K562 (cell line): Measurements from ENCODE around the gene PRDM15. TPM values are rescaled to one million over a fixed set of nuclear protein-coding genes. Genes with fewer than 3 reads are reported as not detected.

Experiments
- CBX8 ChIP-seq: fragments of 200-600 bp; sonication (generic); IDR thresholded peaks from 2 replicates; pipeline ENCODE4 v1.6.1; 2012; ENCODE audit warnings: borderline replicate concordance, mixed run types, low read depth, mild to moderate bottlenecking, moderate library complexity, mixed read lengths, low read length, control low read depth, inconsistent platforms; ENCODE audit not compliant: poor library complexity, severe bottlenecking; ENCODE audit errors: extremely low read depth
- GMEB1 ChIP-seq: fragments of 250-450 bp; sonication (Bioruptor Pico); IDR thresholded peaks from 2 replicates; pipeline ENCODE4 v1.4.0; 2020; ENCODE audit warnings: mild to moderate bottlenecking
- HES1 ChIP-seq: fragments of 450-650 bp; IDR thresholded peaks from 2 replicates; pipeline ENCODE4 v1.6.1; 2016; ENCODE audit warnings: low read depth, mild to moderate bottlenecking, moderate library complexity
- HOMEZ ChIP-seq: fragments of 250-450 bp; sonication (Bioruptor Pico); IDR thresholded peaks from 2 replicates; pipeline ENCODE4 v1.4.0; 2020; ENCODE audit warnings: mild to moderate bottlenecking, moderate library complexity
- MAFK ChIP-seq: IDR thresholded peaks from 2 replicates; pipeline ENCODE4 v1.6.1; 2011; ENCODE audit warnings: low read length, improper control_type of control experiment
- PCBP1 ChIP-seq: fragments of 200-400 bp; formaldehyde crosslinking; IDR thresholded peaks from 2 replicates; pipeline ENCODE4 v1.6.1; 2018; ENCODE audit warnings: mild to moderate bottlenecking, low read depth, low read length; ENCODE audit not compliant: poor library complexity, severe bottlenecking
- PHTF2 ChIP-seq: fragments of 250-450 bp; sonication (Bioruptor Pico); IDR thresholded peaks from 2 replicates; pipeline ENCODE4 v1.5.0; 2021; ENCODE audit warnings: mild to moderate bottlenecking
- RBM17 ChIP-seq: fragments of 200-400 bp; formaldehyde crosslinking; IDR thresholded peaks from 2 replicates; pipeline ENCODE4 v1.6.1; 2017; ENCODE audit warnings: low read depth, mild to moderate bottlenecking, low read length, borderline replicate concordance
- SRSF3 ChIP-seq: fragments of 200-400 bp; formaldehyde crosslinking; IDR thresholded peaks from 2 replicates; pipeline ENCODE4 v1.6.1; 2016; ENCODE audit warnings: mild to moderate bottlenecking, low read length, moderate library complexity; ENCODE audit not compliant: insufficient read depth
- TCF3 ChIP-seq: sonication (generic); formaldehyde crosslinking; IDR thresholded peaks from 2 replicates; pipeline ENCODE4 v1.4.0; 2020; ENCODE audit warnings: mild to moderate bottlenecking, missing genetic modification reagents
- ZNF589 ChIP-seq: fragments of 200-800 bp; sonication (Bioruptor generic); IDR thresholded peaks from 2 replicates; pipeline ENCODE4 v1.6.1; 2016; ENCODE audit warnings: low read depth, missing genetic modification characterization, missing compliant biosample characterization
- polyA plus RNA-seq, 8 experiments: library from polyadenylated mRNA; depleted of rRNA in 4 of 8; stranded (reverse) in 5 of 8; unstranded in 3 of 8; fragments of >200 nt; fragmentation: Nextera tagmentation in 2 of 8; fragmentation: Illumina TruSeq in 1 of 8; extraction: Ambion mirVana in 2 of 8; extraction: Trizol in 1 of 8; gene quantifications; 2 replicates each; pipeline versions ENCODE4 v1.2.1 to v1.2.3, GENCODE V29; 2011 to 2014; ENCODE audit warnings: inconsistent platforms in 1 of 8, missing spikeins in 1 of 8
- total RNA-seq, 7 experiments: library from RNA; depleted of rRNA in 6 of 7; stranded (reverse); fragments of >200 nt in 6 of 7; fragmentation: Illumina TruSeq in 2 of 7; extraction: Trizol in 2 of 7; gene quantifications; 2 replicates each; pipeline versions ENCODE4 v1.2.1 to v1.2.3, GENCODE V29; 2011 to 2021; ENCODE audit warnings: low replicate concordance in 1 of 7
- TF ChIP-seq, protein P1 (sequence below): fragments of 450-650 bp; IDR thresholded peaks from one replicate; pipeline ENCODE4 v1.6.1; 2018; ENCODE audit warnings: mild to moderate bottlenecking, moderate library complexity; ENCODE audit not compliant: partially characterized antibody
- TF ChIP-seq, protein P2 (sequence below): IDR thresholded peaks from 2 replicates; pipeline ENCODE4 v1.6.1; 2011; ENCODE audit warnings: borderline replicate concordance, low read depth, mild to moderate bottlenecking, moderate library complexity, low read length; ENCODE audit not compliant: insufficient read depth, poor library complexity, severe bottlenecking
- TF ChIP-seq, protein P3 (sequence below): fragments of 250-450 bp; sonication (Bioruptor Pico); IDR thresholded peaks from 2 replicates; pipeline ENCODE4 v1.8.0; 2022; ENCODE audit warnings: moderate library complexity, mild to moderate bottlenecking, inconsistent platforms

PRDM15 gene
- total and polyA plus RNA-seq, 9 of the 15 experiments (the other 6 are each of a cell fraction or from before 2014, with no cell fraction given): 0.93 to 9.2 (median 6.2) TPM

DNA sequence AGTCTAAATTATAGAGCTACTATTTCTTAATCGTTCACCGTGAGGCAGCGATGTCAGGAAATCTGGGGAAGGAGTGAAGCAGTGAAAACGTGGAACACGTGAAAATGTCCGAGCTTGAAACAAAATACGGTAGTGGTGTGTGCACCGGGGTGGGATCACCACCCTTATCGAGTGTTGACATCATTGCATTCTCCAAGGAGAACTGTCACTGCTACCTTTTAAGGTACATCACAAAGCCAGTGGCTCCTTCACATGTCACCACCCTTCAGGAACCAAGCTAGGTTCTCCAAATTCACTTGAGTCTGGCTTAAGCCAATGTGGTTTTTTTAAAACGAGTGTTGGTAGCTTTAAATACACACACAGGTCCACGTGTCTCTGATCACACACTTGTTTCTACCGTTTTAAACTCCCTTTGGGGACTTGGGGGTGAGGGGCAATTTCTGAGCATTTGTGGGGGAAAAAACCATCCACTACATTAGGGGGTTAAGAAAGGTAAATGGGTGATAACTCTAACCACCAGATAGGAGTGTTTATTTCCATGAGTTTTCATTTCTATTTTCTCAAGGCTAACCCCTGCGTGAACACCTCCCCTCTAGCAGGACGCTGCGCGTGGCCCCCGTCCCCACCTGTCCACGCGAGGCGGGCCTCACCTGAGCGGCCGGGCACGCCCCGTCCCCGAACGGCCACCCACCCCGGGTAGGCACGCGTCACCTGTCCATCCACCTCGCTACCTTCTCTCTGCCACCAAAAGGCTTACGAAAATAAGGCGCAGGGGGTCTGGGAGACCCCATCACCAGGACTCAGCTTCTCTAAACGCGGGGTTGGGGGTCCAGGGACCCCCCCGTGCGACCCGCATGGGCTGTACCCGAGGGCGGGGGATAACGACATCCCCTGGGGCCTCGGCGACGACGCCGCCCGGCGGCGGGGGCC lies 978 bp downstream of the PRDM15 start (continued):
- TF ChIP-seq MAFK (no peak), TCF3 (no peak), HOMEZ (CRISPR knock-in tag) (no peak), ZNF589 (CRISPR knock-in tag) (no peak), HES1 (0 out of 2 replicates have a peak, but pooled peaks have one; percentile 24), PHTF2 (no peak), SRSF3 (no peak), PCBP1 (no peak), RBM17 (no peak), GMEB1 (CRISPR knock-in tag) (no peak), CBX8 (no peak)
- TF ChIP-seq, protein P1, sequence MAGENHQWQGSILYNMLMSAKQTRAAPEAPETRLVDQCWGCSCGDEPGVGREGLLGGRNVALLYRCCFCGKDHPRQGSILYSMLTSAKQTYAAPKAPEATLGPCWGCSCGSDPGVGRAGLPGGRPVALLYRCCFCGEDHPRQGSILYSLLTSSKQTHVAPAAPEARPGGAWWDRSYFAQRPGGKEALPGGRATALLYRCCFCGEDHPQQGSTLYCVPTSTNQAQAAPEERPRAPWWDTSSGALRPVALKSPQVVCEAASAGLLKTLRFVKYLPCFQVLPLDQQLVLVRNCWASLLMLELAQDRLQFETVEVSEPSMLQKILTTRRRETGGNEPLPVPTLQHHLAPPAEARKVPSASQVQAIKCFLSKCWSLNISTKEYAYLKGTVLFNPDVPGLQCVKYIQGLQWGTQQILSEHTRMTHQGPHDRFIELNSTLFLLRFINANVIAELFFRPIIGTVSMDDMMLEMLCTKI: no peak
- TF ChIP-seq, protein P2, sequence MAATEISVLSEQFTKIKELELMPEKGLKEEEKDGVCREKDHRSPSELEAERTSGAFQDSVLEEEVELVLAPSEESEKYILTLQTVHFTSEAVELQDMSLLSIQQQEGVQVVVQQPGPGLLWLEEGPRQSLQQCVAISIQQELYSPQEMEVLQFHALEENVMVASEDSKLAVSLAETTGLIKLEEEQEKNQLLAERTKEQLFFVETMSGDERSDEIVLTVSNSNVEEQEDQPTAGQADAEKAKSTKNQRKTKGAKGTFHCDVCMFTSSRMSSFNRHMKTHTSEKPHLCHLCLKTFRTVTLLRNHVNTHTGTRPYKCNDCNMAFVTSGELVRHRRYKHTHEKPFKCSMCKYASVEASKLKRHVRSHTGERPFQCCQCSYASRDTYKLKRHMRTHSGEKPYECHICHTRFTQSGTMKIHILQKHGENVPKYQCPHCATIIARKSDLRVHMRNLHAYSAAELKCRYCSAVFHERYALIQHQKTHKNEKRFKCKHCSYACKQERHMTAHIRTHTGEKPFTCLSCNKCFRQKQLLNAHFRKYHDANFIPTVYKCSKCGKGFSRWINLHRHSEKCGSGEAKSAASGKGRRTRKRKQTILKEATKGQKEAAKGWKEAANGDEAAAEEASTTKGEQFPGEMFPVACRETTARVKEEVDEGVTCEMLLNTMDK: no peak
- TF ChIP-seq, protein P3, sequence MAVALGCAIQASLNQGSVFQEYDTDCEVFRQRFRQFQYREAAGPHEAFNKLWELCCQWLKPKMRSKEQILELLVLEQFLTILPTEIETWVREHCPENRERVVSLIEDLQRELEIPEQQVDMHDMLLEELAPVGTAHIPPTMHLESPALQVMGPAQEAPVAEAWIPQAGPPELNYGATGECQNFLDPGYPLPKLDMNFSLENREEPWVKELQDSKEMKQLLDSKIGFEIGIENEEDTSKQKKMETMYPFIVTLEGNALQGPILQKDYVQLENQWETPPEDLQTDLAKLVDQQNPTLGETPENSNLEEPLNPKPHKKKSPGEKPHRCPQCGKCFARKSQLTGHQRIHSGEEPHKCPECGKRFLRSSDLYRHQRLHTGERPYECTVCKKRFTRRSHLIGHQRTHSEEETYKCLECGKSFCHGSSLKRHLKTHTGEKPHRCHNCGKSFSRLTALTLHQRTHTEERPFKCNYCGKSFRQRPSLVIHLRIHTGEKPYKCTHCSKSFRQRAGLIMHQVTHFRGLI (CRISPR knock-in tag): no peak
